Left renal cortex interstitium (tissue), 4 donors: ENCODE measurements around the gene TXNDC11. TPM values are rescaled to one million over a fixed set of nuclear protein-coding genes. Genes with fewer than 3 reads are reported as not detected.

ENCODE experiments used
- DNase-seq, 4 donors: peaks; one replicate each; pipeline ENCODE4 v3.0.0-alpha.2; 2013; ENCODE audit warnings: low read depth in 4 of 4, low spot score in 2 of 4, missing footprints in 1 of 4
- polyA plus RNA-seq, 4 donors: library from polyadenylated mRNA; unstranded; fragments of 120-200 nt; gene quantifications; one replicate each; pipeline ENCODE4 v1.2.1, GENCODE V29; 2013; ENCODE audit not compliant: insufficient read length in 4 of 4

TXNDC11 gene
- polyA plus RNA-seq, 4 donors: 39.5 to 44.2 (median 41.9) TPM

- no peak for DNase-seq
Observed at GRCh38 chr16:11662582-11662981, 80.1 kb downstream of the TXNDC11 start.

- no peak for DNase-seq
Observed at GRCh38 chr16:11660565-11660964, 82.1 kb downstream of the TXNDC11 start.

- no peak for DNase-seq
Observed at GRCh38 chr16:11658896-11659708, 83.6 kb downstream of the TXNDC11 start.

- DNase-seq: no peak
Observed at GRCh38 chr16:11657556-11657955, 85.1 kb downstream of the TXNDC11 start.

- DNase-seq: no peak
Observed at GRCh38 chr16:11655655-11656054, 87.0 kb downstream of the TXNDC11 start.

GRCh38 chr16:11651796-11652195 lies 90.9 kb downstream of the TXNDC11 start:
- DNase-seq: no peak

GRCh38 chr16:11650641-11651591 lies 91.7 kb downstream of the TXNDC11 start:
- DNase-seq: no peak

GRCh38 chr16:11649276-11649675 lies 93.4 kb downstream of the TXNDC11 start:
- no peak for DNase-seq

- DNase-seq: no peak
Observed at GRCh38 chr16:11642765-11643116, 99.9 kb downstream of the TXNDC11 start.

GRCh38 chr16:11640987-11641817 lies 101.5 kb downstream of the TXNDC11 start:
- DNase-seq: no peak

GRCh38 chr16:11639925-11640899 lies 102.4 kb downstream of the TXNDC11 start:
- DNase-seq: no peak

GRCh38 chr16:11639008-11639562 lies 103.6 kb downstream of the TXNDC11 start:
- no peak for DNase-seq

- no peak for DNase-seq
Observed at GRCh38 chr16:11638140-11638539, 104.5 kb downstream of the TXNDC11 start.

GRCh38 chr16:11637320-11637719 lies 105.3 kb downstream of the TXNDC11 start:
- DNase-seq: no peak

- no peak for DNase-seq
Observed at GRCh38 chr16:11636172-11636721, 106.4 kb downstream of the TXNDC11 start.

- DNase-seq: no peak
Observed at GRCh38 chr16:11635679-11636171, 106.9 kb downstream of the TXNDC11 start.

- no peak for DNase-seq
Observed at GRCh38 chr16:11635113-11635652, 107.5 kb downstream of the TXNDC11 start.

- DNase-seq: no peak
Observed at GRCh38 chr16:11634312-11634711, 108.3 kb downstream of the TXNDC11 start.
